Globus pallidus (tissue), 1 donor: ENCODE results near the gene MAGEA9B.
"Not testable (repeated sequence)": the region's sequence is repeated elsewhere in the genome, so short reads cannot be mapped to it uniquely, and the experiment has no call there.

ENCODE experiments used
- DNase-seq: peaks from one replicate; pipeline ENCODE4 v3.0.0-alpha.2; 2015; ENCODE audit warnings: low spot score

Gene MAGEA9B

DNA sequence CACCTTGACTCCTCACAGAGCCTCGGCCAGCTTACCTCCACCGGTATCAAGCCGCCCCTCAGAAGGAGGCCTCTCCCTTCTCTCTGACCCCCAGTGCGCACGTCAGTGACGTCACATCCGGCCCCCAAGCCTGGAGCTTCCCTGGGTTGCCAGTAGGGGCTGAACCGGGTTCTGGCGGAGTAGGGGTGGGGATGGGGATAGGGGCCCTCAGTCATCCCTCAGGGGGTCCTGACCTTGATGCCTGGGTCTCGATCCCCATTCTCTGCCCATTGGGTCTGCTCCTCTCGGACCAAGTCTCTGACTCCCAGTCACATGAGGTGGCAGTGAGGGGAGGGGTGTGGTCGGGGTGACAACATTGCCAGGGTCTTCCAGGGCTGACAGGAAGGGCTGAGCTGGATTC is at the start of gene MAGEA9B:
TSS of gene MAGEA9B (minus strand) at position 101 of the 400 bp plus-strand sequence. CDS start 4,280 bp downstream, outside the sequence.
- DNase-seq, result not testable (repeated sequence)

DNA sequence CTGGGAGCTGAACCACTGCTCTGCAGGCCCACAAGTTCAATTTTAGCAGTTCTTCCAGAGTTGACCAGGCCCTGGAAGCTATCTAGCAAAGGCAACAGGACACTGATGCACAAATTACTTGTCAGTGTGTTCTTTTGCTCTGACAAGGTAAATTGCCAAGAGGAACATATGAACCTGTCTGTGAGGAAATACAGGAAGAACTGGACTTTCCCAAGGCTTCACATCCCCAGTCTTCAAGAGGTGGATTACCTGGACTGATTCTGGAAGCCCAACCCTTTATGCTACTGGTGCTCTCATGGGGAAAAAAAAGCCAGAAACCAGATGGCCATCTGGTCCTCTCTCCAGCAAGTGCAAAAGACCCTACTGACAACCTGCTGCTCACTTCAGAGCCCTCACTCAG is 46.3 kb upstream of the MAGEA9B start:
- no peak for DNase-seq

- peak; percentile 39 for DNase-seq
Measured at GRCh38 chrX:149631234-149632165, 44.2 kb upstream of the MAGEA9B start, which contains the start of gene TMEM185A. Gene TMEM185A, minus strand, starts transcription at chrX:149631792. Its CDS starts 212 bp downstream, at chrX:149631580.

GRCh38 chrX:149630681-149631233 is 43.5 kb upstream of the MAGEA9B start:
- DNase-seq, result no peak

- DNase-seq, result no peak
Measured at GRCh38 chrX:149629730-149630387, 42.6 kb upstream of the MAGEA9B start.

- no peak for DNase-seq
Measured at GRCh38 chrX:149628768-149629167, 41.5 kb upstream of the MAGEA9B start.

- DNase-seq, result no peak
Measured at GRCh38 chrX:149628280-149628679, 41.0 kb upstream of the MAGEA9B start.

DNA sequence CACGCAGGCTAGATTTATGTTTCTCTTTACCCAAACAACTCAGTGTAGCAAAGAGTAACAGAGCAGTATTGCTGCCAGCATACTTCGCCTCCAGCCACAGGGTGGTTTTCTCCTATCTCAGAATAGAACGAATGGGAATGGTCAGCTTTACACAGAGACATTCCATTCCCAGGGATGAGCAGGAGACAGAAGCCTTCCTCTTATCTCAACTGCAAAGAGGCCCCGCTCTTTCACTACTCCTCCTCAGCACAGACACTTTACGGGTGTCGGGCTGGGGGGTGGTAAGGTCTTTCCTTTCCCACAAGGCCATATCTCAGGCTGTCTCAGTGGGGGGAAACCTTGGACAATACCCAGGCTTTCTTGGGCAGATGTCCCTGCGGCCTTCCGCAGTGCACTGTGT is 39.6 kb upstream of the MAGEA9B start:
- DNase-seq, result not testable (repeated sequence)

DNA sequence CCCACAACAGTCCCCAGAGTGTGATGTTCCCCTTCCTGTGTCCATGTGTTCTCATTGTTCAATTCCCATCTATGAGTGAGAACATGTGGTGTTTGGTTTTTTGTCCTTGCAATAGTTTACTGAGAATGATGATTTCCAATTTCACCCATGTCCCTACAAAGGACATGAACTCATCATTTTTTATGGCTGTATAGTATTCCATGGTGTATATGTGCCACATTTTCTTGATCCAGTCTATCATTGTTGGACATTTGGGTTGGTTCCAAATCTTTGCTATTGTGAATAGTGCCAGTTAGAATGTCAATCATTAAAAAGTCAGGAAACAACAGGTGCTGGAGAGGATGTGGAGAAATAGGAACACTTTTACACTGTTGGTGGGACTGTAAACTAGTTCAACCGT is 32.4 kb upstream of the MAGEA9B start:
- not testable (repeated sequence) for DNase-seq

DNA sequence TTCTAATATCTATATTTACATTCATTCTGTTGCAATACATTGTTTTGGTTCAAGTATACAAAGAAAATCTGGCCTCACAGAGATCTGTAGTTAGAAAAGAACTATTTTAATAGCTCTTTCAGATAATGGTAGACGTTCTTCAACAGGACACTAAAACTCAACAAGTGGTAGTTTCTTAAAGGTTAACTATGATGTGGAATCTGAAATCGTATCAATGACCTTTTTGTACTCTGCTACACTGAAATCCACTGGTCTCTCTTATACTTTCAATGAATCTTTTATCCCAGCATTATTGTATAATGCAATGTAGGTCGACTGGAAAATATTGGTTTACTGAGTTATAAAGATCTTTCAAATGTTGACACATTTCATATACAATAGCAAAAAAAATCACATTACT is 31.6 kb upstream of the MAGEA9B start:
- no peak for DNase-seq

DNA sequence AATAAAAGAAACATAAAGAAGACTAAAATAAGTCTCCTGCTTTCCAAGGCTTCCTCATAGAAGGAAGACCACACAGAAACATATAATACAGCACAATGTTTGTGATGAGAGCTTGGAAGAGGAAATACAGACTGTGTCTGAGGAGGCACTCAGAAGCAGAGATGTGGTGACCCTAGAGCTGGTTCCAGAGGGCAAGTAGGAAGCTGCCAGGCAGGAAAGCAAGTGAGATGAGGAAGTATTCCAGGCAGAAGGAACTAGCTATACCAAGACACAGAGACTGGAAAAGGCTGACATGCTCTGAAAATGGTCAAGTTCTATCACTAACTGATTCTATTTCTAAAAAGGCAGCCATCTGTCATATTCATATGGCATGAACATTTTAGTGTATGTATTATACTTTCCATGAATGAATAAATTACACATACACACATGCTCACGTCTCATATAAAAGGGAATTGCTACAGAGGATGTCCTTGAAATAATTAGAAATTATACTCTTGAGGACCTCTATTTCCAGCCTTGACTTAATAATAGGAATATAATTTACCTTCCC is 24.4 kb upstream of the MAGEA9B start:
- no peak for DNase-seq

DNA sequence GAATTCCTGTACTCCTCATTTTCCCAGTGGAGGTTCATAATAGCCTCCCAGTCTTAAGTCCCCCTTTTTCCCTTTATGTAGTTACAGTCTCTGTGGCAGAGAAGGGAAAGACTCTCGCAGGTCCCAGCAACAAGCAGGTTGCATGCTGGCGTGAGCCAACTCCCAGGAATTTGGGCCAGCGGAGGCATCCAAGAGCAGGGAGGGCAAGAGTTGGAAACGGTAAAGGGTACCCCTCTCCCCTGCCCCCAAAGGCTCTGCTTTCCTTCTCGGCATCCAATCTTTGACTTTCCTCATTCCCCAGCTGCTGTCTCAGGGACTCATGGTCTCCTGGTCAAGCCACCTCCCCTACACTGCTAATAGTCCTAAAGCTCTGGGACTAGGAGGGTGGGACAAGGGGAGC is 23.3 kb upstream of the MAGEA9B start:
- DNase-seq, result no peak

- DNase-seq, result no peak
Measured at GRCh38 chrX:149607699-149608098, 20.4 kb upstream of the MAGEA9B start.

- not testable (repeated sequence) for DNase-seq
Measured at GRCh38 chrX:149605248-149605885, 18.1 kb upstream of the MAGEA9B start.

DNA sequence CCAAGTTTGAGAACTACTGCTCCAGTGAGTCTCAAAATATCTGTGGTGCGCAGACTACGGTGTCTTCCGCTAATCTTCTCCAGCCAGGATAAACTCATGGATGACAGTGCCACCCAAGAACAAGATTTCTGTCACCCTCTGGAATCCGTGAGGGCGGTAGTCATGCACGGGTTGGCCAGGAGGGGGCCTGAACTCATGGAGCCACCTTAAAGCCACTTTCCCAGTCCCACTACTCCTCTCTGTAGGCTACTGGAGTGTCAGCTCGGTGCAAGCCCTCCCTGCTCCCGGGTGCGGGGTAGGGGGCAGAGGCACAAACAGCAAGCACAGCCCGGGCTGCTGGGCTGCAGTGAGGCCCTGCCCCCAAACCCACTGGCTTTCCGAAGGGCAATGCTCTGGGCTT is 11.3 kb upstream of the MAGEA9B start:
- DNase-seq, result not testable (repeated sequence)

DNA sequence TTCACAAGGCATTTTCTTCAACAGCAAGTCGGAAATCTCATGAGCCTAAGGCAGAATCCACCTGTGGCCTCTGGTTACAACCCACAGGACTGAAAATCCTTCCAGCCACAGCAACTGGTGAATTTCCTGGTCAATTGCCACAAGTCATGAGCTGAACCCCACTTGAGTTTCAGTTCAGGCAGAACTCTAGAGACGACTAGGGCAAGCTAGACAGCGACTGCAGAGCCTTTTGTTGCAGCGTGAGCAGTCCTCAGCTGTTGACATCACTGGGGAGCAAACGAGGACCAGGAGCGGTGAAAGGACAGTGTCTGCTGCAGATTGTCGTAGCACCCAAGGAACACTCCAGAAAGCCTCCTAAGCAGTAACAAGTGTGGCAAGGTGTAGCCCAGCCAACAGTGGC is 8.7 kb upstream of the MAGEA9B start:
- not testable (repeated sequence) for DNase-seq

- DNase-seq, result not testable (repeated sequence)
Measured at GRCh38 chrX:149595214-149595613, 8.0 kb upstream of the MAGEA9B start, which contains the start of gene HSFX2. Gene HSFX2, minus strand, starts transcription at chrX:149595314. Its CDS starts 614 bp downstream, at chrX:149594700.

DNA sequence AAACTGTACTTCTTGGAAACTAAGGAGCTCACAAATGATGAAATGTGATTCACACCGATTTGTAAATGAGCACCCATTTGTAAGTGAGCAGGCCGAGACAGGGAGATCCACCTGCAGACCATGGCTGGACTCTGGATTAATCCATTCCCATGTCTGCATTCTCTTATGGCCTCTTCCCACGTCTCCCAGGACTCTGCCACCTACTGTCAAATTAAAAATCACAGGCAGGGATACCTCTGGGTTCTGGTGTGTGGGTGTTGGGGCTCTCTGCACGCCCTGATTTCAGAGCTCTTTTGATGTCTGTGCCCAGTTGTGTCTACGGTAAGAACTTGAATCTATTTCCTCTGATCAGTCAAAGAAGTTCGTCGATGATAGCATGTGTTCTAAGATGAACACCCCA is 3.7 kb upstream of the MAGEA9B start:
- DNase-seq, result not testable (repeated sequence)

DNA sequence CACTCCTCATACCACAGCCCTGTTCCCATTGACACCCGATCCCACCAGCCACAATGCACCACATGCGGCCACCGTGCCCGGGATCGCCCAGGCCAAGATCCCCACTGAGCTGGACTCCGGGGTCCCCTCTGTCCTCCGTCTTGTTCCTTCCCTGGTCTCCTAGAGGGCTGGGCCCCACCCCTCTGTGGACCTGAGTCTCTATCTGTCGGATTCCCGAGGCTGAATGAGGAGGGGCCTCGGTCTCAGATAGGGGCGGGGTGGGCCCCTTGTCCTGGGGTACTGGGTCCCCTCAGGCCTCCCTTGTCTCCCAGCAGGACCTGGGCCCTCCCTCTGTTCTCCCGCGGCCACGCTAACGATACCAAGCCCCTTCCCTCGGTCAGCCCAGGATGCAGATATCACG is 1.6 kb downstream of the MAGEA9B start:
- DNase-seq, result not testable (repeated sequence)

DNA sequence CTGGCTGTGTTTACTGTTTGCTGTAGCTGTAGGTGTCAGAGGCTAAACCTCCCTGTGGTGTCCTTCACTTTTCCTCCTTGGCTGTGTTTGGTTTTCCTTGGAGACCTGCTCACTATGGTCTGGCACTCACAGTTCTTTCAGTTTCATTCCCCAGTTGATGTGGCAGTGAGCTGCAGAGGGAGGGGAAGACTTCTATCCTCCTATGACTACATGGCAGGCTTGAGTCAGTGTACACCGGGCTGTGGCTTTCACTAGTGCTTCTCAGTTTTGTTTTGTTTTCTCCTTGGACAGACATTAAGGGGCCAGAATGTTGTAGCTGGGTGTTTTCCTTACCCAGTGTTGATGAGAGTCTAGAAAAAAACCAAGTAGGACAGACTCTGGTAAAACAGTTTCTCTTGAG is 13.8 kb downstream of the MAGEA9B start:
- DNase-seq, result not testable (repeated sequence)

DNA sequence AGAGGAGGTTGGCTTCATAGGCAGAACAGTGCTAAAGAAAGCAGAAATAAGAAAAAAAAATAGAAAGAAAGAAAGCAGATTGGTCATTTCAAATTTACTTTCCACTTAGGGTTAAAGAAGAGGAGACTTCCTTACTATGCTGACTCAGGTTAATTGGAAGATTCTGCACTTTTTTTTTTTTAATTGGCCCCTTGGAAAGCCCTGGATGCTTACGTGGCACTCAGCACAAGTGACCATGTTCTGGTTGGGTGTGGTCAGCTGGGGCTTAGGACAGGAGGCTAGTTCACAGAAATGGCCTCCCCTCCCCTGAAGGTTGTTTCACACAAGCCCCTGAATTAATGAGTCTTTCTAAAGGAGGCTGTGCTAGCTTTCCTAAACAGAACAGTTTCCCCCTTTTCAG is 14.5 kb downstream of the MAGEA9B start:
- DNase-seq, result no peak

DNA sequence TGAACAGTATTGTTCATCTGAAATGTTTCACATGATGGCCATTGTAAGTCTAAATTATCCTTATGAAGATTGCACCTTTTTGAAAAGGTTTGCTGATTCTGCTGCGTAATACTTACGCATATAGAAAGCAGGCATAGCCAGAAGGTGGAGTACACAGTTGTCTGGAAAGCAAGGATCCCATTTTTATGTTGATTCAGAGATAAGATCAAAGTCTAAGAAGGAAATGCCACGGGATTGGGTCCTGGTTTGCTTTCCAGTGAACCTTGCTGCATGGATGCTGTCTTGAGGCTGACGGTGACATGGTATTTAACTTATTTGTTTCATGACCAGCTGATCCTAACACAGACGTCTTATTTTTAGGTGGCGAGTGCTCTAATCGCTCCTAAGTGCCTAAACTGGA is 15.5 kb downstream of the MAGEA9B start:
- DNase-seq, result no peak
